BJ (cell line): ENCODE results near the gene CLDN24. TPM values are rescaled to one million over a fixed set of nuclear protein-coding genes. Genes with fewer than 3 reads are reported as not detected.

Source experiments
- CTCF ChIA-PET: fragments of 350-600 bp; formaldehyde crosslinking; extraction: SDS; loops from one replicate; lab custom pipeline; 2021; ENCODE audit warnings: antibody characterized with exemption, inconsistent platforms; lab: Yijun Ruan, JAX
- POLR2A ChIA-PET: fragments of 300-600 bp; sonication (Branson Sonifier 250); formaldehyde crosslinking; extraction: SDS; loops from one replicate; lab custom pipeline; 2021; ENCODE audit warnings: antibody characterized with exemption; lab: Charles Lee
- DNase-seq: peaks from one replicate; pipeline ENCODE4 v3.0.0-alpha.2; 2011; ENCODE audit warnings: low read depth
- H3K27me3 ChIP-seq: 2 replicates; pipeline ENCODE4 v1.6.0; 2011; ENCODE audit warnings: low read length; ENCODE audit not compliant: control insufficient read depth, insufficient read depth
- H3K36me3 ChIP-seq: 2 replicates; pipeline ENCODE4 v1.5.1; 2011; ENCODE audit warnings: low read length; ENCODE audit not compliant: control insufficient read depth, insufficient read depth
- H3K4me3 ChIP-seq: 2 replicates; pipeline ENCODE4 v1.5.1; 2011; ENCODE audit warnings: low read depth, mild to moderate bottlenecking, control low read depth, low read length
- CTCF ChIP-seq: IDR thresholded peaks from 2 replicates; pipeline ENCODE4 v1.5.1; 2011; ENCODE audit warnings: low read depth, mild to moderate bottlenecking, control low read depth, inconsistent platforms, low read length, moderate library complexity; ENCODE audit not compliant: insufficient read depth
- polyA plus RNA-seq: library from polyadenylated mRNA; depleted of rRNA; stranded (reverse); fragments of >200 nt; gene quantifications from 2 replicates; pipeline ENCODE4 v1.2.3, GENCODE V29; 2011

Gene CLDN24
- polyA plus RNA-seq, 1 experiment: not detected

- Histone ChIP-seq H3K36me3 (no peaks in the 10 kb centered on the region), H3K4me3 (no peak overlapping the region), H3K27me3 (no peaks in the 10 kb centered on the region)
- DNase-seq: no peak
- ChIA-PET POLR2A (no interaction called here), CTCF (no interaction called here)
- TF ChIP-seq CTCF: no peak
These were observed 30.3 kb upstream of the CLDN24 start for GRCh38 chr4:183352546-183352945.

- POLR2A ChIA-PET: no interaction called here
- H3K27me3 ChIP-seq: no peaks in the 10 kb centered on the region
- DNase-seq: peak; percentile 53
- CTCF ChIA-PET: interaction anchor here (0.9 kb wide), 1 partner anchor 8 kb away, joined by 3 read pairs; no protein-coding TSS in a partner anchor
- H3K4me3 ChIP-seq: peak overlapping the region; percentile 41
- H3K36me3 ChIP-seq: no peaks in the 10 kb centered on the region
- no peak for TF ChIP-seq CTCF
These were observed 28.3 kb upstream of the CLDN24 start for GRCh38 chr4:183350317-183351071.

GRCh38 chr4:183349673-183350072 is 27.4 kb upstream of the CLDN24 start:
- CTCF ChIA-PET: interaction anchor here (0.9 kb wide), 1 partner anchor 9 kb away, joined by 3 read pairs; no protein-coding TSS in a partner anchor
- peak; percentile 88 for DNase-seq
- H3K27me3 ChIP-seq: no peaks in the 10 kb centered on the region
- H3K36me3 ChIP-seq: no peaks in the 10 kb centered on the region
- no peak for TF ChIP-seq CTCF
- H3K4me3 ChIP-seq: peak overlapping the region; percentile 15
- POLR2A ChIA-PET: no interaction called here

GRCh38 chr4:183348706-183349659 is 26.8 kb upstream of the CLDN24 start:
- ChIA-PET POLR2A (no interaction called here), CTCF (interaction anchor here (1.0 kb wide), 1 partner anchor 58 kb away, joined by 3 read pairs; no protein-coding TSS in a partner anchor)
- H3K4me3 ChIP-seq: peak overlapping the region; percentile 15
- no peak for TF ChIP-seq CTCF
- H3K36me3 ChIP-seq: no peaks in the 10 kb centered on the region
- no peaks in the 10 kb centered on the region for H3K27me3 ChIP-seq
- peak; percentile 93 for DNase-seq

GRCh38 chr4:183348136-183348535 is 25.9 kb upstream of the CLDN24 start:
- ChIA-PET CTCF (interaction anchor here (1.0 kb wide), 1 partner anchor 59 kb away, joined by 3 read pairs; no protein-coding TSS in a partner anchor), POLR2A (no interaction called here)
- Histone ChIP-seq H3K4me3 (no peak overlapping the region), H3K27me3 (no peaks in the 10 kb centered on the region), H3K36me3 (no peaks in the 10 kb centered on the region)
- DNase-seq: no peak
- no peak for TF ChIP-seq CTCF
